DOHH2 (cell line): ENCODE data around the gene MKKS.

Experiments used
- EZH2phosphoT487 ChIP-seq: fragments of 200-600 bp; sonication (generic); IDR thresholded peaks from 2 replicates; pipeline ENCODE4 v1.6.1; 2017; ENCODE audit warnings: borderline replicate concordance, mild to moderate bottlenecking, antibody characterized with exemption, low read length, moderate library complexity, mixed read lengths
- TF ChIP-seq, protein P1 (sequence below): fragments of 200-600 bp; sonication (generic); IDR thresholded peaks from one replicate; pipeline ENCODE4 v1.5.1; 2014; ENCODE audit warnings: antibody characterized with exemption, mild to moderate bottlenecking, low read depth, low read length; ENCODE audit not compliant: poor library complexity, severe bottlenecking

DNA sequence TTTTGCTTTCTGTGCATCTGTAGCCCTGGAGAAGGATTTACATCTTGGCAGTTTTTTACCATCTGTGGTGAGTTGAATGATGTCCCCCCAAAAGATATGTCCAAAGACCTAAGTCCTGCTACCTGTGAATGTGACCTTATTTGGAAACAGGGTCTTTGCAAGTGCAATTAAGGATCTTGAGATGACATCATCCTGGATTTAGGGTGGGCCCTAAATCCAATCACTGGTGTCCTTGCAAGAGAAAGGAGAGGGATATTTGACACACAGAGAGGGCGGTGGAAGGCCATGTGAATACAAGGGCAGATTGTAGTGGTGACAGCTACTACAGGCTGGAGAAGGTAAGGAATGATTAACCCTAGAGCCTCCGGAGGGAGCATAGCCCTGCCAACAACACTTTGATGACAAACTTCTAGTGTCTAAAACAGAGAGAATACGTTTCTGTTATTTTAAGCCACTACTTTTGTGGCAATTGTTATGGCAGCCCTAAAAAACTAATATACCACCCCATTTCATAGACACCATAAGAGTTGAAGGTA is 35.1 kb downstream of the MKKS start:
- TF ChIP-seq, protein P1, sequence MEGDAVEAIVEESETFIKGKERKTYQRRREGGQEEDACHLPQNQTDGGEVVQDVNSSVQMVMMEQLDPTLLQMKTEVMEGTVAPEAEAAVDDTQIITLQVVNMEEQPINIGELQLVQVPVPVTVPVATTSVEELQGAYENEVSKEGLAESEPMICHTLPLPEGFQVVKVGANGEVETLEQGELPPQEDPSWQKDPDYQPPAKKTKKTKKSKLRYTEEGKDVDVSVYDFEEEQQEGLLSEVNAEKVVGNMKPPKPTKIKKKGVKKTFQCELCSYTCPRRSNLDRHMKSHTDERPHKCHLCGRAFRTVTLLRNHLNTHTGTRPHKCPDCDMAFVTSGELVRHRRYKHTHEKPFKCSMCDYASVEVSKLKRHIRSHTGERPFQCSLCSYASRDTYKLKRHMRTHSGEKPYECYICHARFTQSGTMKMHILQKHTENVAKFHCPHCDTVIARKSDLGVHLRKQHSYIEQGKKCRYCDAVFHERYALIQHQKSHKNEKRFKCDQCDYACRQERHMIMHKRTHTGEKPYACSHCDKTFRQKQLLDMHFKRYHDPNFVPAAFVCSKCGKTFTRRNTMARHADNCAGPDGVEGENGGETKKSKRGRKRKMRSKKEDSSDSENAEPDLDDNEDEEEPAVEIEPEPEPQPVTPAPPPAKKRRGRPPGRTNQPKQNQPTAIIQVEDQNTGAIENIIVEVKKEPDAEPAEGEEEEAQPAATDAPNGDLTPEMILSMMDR = no peak
- TF ChIP-seq EZH2phosphoT487 = no peak
